Measurements from ENCODE around the gene ALX4. TPM values are rescaled to one million over a fixed set of nuclear protein-coding genes. Genes with fewer than 3 reads are reported as not detected.

The ALX4 gene
- total RNA-seq, 1 donor from 2014 or later: not detected

- no peak for ATAC-seq
Measured at GRCh38 chr11:44267006-44267749, 42.8 kb downstream of the ALX4 start.

GRCh38 chr11:44266056-44266780 lies 43.7 kb downstream of the ALX4 start:
- no peak for ATAC-seq

GRCh38 chr11:44264761-44265160 lies 45.2 kb downstream of the ALX4 start:
- ATAC-seq: no peak

- ATAC-seq: no peak
Measured at GRCh38 chr11:44264438-44264749, 45.5 kb downstream of the ALX4 start.

GRCh38 chr11:44263738-44264437 lies 46.1 kb downstream of the ALX4 start:
- no peak for ATAC-seq

- ATAC-seq: no peak
Measured at GRCh38 chr11:44261800-44262591, 47.9 kb downstream of the ALX4 start.

GRCh38 chr11:44260081-44260480 lies 49.9 kb downstream of the ALX4 start:
- ATAC-seq: no peak

- no peak for ATAC-seq
Measured at GRCh38 chr11:44258839-44259420, 51.0 kb downstream of the ALX4 start.

GRCh38 chr11:44258190-44258489 lies 51.8 kb downstream of the ALX4 start:
- ATAC-seq: no peak

- ATAC-seq: no peak
Measured at GRCh38 chr11:44257338-44258189, 52.4 kb downstream of the ALX4 start.

- ATAC-seq: no peak
Measured at GRCh38 chr11:44256673-44257291, 53.2 kb downstream of the ALX4 start.

GRCh38 chr11:44255406-44256071 lies 54.4 kb downstream of the ALX4 start:
- no peak for ATAC-seq

GRCh38 chr11:44252999-44253602 lies 56.8 kb downstream of the ALX4 start:
- no peak for ATAC-seq

- no peak for ATAC-seq
Measured at GRCh38 chr11:44250421-44250820, 59.5 kb downstream of the ALX4 start.

- ATAC-seq: no peak
Measured at GRCh38 chr11:44248109-44248508, 61.8 kb downstream of the ALX4 start.

- ATAC-seq: no peak
Measured at GRCh38 chr11:44247508-44247907, 62.4 kb downstream of the ALX4 start.

- no peak for ATAC-seq
Measured at GRCh38 chr11:44246726-44247125, 63.2 kb downstream of the ALX4 start.

GRCh38 chr11:44244639-44245310 lies 65.2 kb downstream of the ALX4 start:
- no peak for ATAC-seq

GRCh38 chr11:44243595-44244343 lies 66.2 kb downstream of the ALX4 start:
- no peak for ATAC-seq
